HG03469 (cell line): Measurements from ENCODE around the gene CDHR3.
A peak's percentile ranks its signal among the peaks of the same experiment; 100 is the strongest.

Experiments used
- ATAC-seq: cut with Tn5 transposase; IDR thresholded peaks from one replicate; pipeline ENCODE4 v1.9.1; 2021; ENCODE audit warnings: mild to moderate bottlenecking, moderate library complexity, moderate number of reproducible peaks; ENCODE audit not compliant: unreplicated experiment

The CDHR3 gene

DNA sequence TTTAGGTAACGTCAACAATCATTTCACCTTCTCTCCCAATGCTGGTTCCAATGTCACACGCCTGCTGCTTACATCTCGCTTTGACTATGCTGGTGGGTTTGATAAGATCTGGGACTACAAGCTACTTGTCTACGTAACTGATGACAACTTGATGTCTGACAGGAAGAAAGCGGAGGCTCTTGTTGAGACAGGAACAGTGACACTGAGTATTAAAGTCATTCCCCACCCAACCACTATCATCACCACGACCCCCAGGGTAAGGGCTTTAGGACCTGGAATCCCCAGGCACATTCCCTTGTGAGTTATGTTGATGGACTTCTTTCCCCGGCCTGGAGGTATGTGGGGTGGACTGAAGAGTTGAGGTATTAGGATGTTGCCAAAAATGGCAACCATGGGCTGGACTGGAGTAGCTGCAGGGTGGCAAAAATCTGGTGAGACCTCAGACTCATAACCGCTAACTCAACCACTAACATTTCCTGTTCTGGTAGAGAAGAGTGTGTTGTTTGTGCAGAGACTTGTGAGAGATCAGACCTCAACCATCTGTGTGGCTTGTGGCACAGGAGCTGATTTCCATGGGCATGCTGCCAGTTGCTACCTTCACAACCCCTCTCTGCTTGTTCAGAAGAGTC, 59.2 kb downstream of the CDHR3 start:
- ATAC-seq: peak; percentile 82

GRCh38 chr7:106023369-106024322, 60.6 kb downstream of the CDHR3 start:
- no peak for ATAC-seq

DNA sequence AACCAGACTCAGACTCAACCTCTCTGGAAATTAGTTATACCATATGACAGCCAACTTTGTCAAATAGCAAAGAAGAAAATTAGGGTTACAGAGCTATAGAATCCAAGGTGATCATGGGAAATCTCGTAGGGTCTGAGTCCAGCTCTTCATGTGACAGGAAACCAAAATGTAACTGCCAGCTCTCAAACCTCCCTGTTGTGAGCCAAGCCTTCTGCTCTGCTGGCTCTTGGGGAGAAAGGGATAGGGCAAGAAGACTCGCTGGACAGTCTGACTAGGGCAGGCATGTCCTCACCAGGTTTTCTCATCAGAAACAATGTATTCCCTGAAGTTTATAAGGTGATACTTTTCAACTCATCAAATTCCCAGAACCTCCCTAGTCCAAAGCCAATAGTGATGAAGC, 63.0 kb downstream of the CDHR3 start:
- ATAC-seq: no peak

GRCh38 chr7:106029451-106029850, 66.4 kb downstream of the CDHR3 start:
- ATAC-seq: no peak

DNA sequence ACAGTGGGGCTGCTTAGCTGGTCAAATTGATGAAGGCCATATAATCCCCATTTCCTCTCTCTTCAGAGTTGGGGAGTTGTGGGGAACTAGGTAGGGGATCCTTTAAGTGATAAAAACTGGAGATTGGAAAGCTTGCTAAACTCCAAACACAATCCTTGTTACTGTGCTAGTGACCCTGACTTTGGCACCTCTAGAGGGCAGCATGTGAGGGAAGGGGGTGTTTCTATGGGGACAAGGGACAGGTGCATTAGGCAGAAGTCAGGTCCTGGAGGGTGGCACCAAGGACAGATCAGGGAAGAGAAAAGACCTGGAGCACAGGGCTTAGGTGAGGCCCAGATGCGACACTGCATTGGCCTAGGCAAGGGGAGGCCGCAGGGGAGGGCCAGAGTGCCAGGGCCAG, 66.9 kb downstream of the CDHR3 start:
- ATAC-seq: no peak

DNA sequence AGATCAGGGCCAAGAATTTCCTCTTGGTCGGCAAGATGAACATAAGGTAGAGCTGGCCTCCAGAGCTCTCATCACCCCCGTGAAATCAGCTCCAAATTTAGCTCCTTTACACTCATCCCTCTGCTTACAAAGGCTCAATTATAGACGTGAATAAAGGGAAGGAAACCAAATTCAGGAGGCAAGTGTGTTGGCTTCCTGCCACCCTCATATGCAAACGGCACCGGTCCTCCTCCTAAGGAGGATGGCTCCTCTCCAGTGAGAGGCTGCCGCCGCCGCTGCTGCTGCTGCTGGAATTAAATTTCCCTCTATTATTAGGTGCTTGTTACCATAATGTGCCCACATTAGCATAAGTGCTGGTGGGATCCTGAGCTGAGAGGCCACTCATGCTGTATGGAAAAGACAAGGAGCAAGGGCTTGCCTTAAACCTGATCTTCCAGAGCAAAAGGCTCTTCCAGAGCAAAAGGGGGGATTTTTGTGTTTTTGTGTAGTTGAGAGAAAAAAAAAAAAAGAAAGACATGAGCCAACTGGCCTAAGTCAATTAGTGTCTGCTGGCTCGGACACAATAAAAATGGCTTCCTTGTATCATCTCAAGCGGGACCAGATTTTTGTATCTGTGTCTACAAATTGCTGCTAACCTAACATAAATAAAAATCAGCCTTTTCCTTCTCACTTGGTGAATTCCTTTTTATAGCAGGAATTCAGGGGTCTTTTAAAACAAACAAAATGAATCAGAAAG, 68.4 kb downstream of the CDHR3 start:
- ATAC-seq: no peak

DNA sequence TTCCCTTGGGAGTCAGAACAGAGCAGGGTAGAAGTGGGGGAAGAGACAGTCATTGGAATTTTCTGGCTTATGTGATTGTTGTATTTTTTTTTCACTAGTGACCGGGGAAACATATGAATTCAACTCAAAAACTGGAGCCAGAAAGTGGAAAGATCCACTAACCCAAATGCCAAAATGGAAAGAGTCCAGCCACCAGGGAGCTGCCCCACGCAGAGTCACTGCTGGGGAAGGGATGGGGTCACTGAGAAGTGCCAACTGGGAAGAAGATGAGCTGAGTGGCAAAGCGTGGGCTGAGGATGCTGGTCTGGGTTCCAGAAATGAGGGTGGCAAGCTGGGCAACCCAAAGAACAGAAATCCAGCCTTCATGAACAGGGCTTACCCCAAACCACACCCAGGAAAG, 69.2 kb downstream of the CDHR3 start:
- ATAC-seq: no peak

DNA sequence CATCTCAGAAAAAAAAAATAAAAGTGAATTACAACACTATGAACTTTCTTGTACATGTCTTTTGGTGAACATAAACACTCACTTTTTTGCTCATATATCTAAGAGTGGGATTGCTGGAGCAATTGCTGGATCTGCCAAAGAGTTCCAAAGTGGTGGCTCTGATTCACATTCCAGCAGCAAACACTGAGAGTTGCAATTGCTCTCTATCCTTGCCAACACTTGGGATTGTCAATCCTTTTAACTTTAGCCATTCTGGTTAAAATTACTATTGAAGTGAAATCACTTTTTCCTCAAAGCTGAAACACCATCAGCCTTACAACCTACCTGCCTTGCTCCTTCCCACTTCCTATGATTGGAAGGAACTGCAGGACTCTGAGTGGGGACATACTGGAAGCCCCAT, 70.7 kb downstream of the CDHR3 start:
- ATAC-seq: no peak

DNA sequence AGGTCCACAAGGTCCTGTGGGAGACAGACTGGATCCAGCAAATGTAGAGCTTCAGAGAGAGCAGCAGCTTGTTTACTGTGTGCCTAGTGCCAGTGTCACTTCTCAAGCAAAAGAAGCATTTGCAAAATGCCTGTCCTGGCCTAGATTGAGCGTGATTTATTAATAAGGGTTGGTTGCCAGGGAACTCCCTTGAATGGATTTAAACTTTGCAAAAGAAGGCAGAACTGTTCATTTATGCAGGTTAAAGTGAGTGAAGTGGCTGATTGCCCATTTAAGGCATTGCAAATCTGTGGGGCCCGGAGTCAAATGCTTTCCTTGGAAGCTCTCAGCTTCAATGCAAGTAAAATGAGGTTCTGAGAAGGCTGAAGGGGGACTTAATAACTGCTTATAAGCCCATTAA, 71.3 kb downstream of the CDHR3 start:
- ATAC-seq: no peak

- ATAC-seq: no peak
Measured at GRCh38 chr7:106035568-106035967, 72.5 kb downstream of the CDHR3 start.

DNA sequence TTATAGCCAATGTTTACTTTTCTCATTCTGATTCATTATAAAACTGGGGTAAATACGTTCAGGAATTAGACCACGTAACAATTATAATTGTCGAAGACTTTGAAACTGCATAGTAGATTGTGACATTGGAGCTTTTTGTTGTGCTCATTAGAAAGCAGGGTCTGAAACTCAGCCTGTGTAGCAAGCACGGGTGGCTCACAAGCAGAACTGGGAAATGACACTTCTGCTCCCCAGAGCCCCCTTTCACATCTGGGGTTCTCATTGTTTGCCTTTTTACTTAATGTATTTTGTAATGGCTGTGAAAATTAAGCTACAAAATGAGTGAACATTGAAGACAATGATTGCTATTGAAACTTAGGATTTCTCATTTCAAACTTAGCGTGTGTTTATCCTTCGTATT, 72.9 kb downstream of the CDHR3 start:
- no peak for ATAC-seq

DNA sequence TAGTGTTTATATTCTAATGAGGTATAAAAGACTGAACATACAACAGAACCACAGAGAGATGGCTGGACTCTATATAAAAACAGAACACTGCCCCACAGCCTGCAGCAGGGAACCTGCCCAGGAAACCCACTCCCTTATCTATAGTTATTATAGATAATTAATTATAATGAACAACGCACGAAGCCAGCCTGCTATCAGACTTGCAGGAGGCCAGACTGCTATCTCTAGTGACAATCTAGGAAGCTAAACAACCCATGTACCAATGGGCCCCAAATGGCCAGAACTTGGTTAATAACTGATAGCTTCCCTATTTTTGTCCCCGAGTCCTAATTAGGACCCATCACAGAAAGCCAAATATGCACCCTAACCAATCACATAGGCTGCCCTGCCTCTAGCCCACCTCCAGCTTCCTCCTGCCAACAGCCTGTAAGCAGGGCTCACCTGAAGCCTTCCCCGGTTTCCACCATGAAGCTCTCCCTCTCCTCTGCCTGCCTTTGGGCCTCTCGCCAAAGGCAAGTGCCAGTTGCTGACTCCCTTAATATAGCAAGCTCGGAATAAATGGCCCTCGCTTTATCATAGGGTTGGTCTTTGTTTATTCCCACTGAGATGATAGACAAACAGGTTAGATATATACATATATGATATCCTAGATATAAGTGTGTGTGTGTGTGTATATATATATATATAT, 74.6 kb downstream of the CDHR3 start:
- no peak for ATAC-seq

DNA sequence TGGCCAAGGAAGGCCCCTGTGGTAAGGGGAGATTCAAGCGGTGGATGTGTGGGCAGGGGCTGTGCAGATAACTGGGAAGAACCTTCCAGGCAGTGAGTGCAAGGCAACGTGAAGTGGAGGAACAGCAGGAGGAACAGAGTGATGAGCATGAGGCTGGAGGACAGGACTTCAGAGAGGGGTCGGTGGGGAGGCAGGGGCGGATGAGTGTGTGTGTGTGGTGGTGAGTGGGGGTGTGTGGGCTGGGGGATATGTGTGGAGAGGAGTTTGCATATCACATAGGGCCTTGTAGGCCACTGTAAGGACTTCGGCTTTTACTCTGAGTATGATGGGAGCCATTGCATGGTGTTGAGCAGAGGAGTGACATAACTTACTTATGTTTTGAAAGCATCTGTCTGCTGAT, 75.2 kb downstream of the CDHR3 start:
- ATAC-seq: no peak

DNA sequence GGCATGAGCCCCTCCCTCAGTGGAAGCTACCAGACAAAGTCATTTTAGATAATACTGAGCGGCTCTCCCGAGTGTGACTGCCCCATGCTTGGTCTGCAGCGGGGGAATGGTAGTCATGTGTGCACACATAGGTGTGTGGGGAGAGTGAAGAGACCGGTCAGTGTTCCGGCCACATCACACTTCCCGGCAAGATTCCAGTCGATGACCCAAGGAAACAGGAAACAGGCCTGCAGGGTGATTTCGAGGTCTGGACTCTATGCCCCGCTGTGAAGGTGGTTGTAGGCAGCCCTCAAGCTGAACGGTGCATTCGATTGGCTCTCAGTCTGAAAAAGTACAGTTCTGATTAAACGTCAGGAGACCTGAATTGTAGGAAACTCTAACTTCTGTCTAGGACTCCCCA, 75.9 kb downstream of the CDHR3 start:
- ATAC-seq: no peak

DNA sequence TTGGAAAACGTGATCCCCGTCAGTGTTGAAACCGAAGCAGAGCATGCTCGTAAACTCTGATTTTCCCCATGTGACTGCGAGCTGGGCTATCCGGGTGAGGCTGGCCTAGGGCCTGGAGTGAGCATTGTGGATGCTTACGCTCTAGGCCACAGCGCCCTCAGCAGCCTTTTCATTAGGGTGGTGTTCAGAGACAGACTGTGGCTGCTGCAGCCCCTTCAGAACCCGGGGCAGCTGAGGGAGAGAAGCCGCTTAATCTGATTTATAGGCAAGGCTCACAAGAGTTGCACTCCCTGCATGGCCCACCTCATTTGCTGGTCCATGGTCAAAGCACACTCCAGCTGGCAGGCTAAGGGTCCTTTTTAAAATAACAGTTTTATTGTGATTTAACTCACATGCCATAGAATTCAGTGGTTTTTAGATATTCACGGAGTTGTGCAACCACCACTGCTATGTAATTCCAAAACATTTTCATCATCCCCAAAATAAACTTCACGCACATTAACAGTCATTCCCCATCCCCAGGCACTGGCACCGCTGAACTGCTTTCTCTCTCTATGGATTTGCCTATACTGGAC, 76.5 kb downstream of the CDHR3 start:
- ATAC-seq: no peak

DNA sequence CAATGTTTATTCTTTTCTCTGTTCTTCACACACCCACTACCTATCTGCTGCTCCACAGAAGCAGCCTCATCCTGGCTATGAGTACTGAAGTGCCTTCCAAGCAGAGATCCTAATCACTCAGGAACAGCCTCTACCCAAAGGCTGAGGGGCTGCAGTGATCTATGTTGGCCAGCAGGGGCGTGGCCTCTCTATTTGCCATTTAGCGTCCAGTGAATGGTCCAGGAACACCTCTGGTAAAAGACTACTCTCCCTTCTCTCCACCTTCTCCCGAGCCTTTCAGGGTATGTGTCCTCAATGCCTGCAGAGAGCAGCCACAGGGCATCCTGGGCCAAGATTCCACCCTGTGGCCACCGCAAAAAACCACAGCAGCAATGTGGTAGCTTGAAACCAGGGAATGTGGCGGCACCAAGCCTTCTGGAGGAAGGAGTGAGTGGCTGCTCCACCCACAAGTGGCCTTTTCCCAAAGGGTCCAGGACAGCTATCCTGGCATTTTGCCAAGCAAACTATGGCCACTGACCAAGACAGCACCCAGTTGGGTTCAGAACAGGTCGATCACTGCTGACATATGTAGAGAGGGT, 78.2 kb downstream of the CDHR3 start:
- ATAC-seq: no peak

DNA sequence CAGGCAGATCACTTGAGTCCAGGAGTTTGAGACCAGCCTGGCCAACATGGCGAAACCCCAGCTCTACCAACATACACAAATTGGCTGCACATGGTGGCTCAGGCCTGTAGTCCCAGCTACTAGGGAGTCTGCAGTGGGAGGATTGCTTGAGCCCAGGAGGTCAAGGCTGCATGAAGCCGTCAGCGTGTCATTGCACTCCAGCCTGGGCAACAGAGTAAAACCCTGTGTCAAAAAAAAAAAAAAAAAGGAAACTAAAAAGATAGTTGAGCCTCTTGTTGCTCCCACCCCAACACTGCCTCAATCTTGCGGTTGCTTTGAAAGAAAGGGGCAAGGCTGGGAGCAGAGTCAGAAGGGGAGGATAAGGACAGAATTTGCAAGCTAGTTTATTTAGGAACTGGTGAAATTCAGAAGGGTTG, 79.1 kb downstream of the CDHR3 start:
- no peak for ATAC-seq

DNA sequence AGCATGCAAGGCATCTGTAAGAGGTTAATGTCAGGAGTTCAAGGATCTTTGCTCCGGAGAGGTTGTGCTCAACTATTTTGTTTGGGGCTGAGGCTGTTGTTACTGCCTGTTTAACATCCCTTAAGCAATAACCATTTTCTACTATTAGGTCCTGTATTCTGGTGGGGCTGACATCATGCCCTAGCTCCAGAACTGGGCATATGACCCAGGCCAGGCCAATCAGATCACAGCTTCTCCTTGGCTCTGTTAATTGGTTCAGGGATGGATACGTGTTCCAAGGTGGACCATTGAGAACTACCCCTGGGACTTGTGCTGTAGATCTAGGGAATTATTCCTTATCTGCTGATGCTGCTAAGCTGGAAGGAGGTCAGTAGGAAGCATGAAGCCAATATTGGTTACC, 82.1 kb downstream of the CDHR3 start:
- no peak for ATAC-seq

- ATAC-seq: no peak
Measured at GRCh38 chr7:106045586-106045985, 82.5 kb downstream of the CDHR3 start.

DNA sequence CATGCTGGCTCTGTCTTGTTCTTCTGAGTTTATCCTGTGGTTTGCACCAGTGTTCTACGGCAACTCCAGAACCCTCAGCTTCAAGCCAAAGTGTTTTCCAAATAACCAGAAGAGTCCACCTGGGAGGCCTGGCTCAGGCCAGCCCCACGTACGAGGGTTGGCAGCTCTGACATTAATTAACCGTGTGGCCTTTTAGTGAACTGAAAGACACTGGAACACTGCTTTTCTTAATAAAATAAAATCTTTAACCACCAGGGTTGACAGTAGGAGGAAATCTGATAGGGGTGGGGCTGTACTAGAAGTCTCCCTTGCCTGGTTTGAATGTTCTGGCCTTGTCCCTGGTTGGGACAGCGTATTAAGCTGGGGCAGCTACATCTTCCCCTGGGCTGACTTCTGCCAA, 84.1 kb downstream of the CDHR3 start:
- ATAC-seq: no peak
